B cell (primary cell): Measurements from ENCODE around the gene ZNF839. TPM values are rescaled to one million over a fixed set of nuclear protein-coding genes. Genes with fewer than 3 reads are reported as not detected.

Source experiments
- ATAC-seq: fragments of 200-7000 bp; cut with Tn5 transposase; one replicate; pipeline ENCODE4 v1.10.0; 2021; ENCODE audit warnings: low read depth, mild to moderate bottlenecking, moderate number of reproducible peaks, moderate library complexity
- CTCF ChIA-PET: fragments of 350-600 bp; sonication (Branson Sonifier 250); formaldehyde crosslinking; loops from one replicate; lab custom pipeline; 2021; ENCODE audit warnings: antibody characterized with exemption, inconsistent platforms; lab: Charles Lee
- POLR2A ChIA-PET: fragments of 350-600 bp; sonication (Branson Sonifier 250); formaldehyde crosslinking; loops from one replicate; lab custom pipeline; 2021; ENCODE audit warnings: antibody characterized with exemption; lab: Charles Lee
- DNase-seq: peaks from one replicate; pipeline ENCODE4 v3.0.0; 2013
- H2AFZ ChIP-seq: 2 replicates; pipeline ENCODE4 v1.6.1; 2012; ENCODE audit warnings: mild to moderate bottlenecking, low read depth, low read length; ENCODE audit not compliant: insufficient read depth, poor library complexity, severe bottlenecking
- H3K27ac ChIP-seq, 2 donors: 1 replicate in 1 of 2; 2 replicates in 1 of 2; pipeline ENCODE4 v1.5.1; 2012 to 2013; ENCODE audit warnings: low read length in 2 of 2, mild to moderate bottlenecking in 2 of 2, moderate library complexity in 1 of 2
- H3K27me3 ChIP-seq, 4 experiments: fragments of 200-600 bp in 1 of 4; sonication (generic) in 1 of 4; replicated peaks in 1 of 4; 1 replicate in 2 of 4; 2 replicates in 2 of 4; pipeline versions ENCODE4 v1.6.1 to v1.7.0; 2013 to 2016; ENCODE audit warnings: low read length in 3 of 4, mild to moderate bottlenecking in 2 of 4, mixed read lengths in 1 of 4, moderate library complexity in 1 of 4; ENCODE audit not compliant: insufficient read depth in 4 of 4, control insufficient read depth in 3 of 4; ENCODE audit errors: control extremely low read depth in 1 of 4
- H3K36me3 ChIP-seq, 2 experiments: replicated peaks in 1 of 2; 1 replicate in 1 of 2; 2 replicates in 1 of 2; pipeline versions ENCODE4 v1.6.1 to v1.7.1; 2013; ENCODE audit warnings: low read length in 1 of 2; ENCODE audit not compliant: insufficient read depth in 2 of 2, control insufficient read depth in 1 of 2; ENCODE audit errors: control extremely low read depth in 1 of 2, extremely low read depth in 1 of 2
- H3K4me1 ChIP-seq, 2 donors: fragments of 200-600 bp in 1 of 2; sonication (generic) in 1 of 2; 1 replicate in 1 of 2; 2 replicates in 1 of 2; pipeline versions ENCODE4 v1.5.1 to v1.6.1; 2013 to 2017; ENCODE audit warnings: low read length in 2 of 2; ENCODE audit not compliant: control insufficient read depth in 2 of 2, insufficient read depth in 2 of 2
- H3K4me2 ChIP-seq: replicated peaks from 2 replicates; pipeline ENCODE3; 2012; ENCODE audit warnings: mild to moderate bottlenecking, low read depth, low read length; ENCODE audit not compliant: poor library complexity, severe bottlenecking
- H3K4me3 ChIP-seq, 5 experiments: fragments of 200-600 bp in 1 of 5; sonication (generic) in 1 of 5; 1 replicate in 3 of 5; 2 replicates in 2 of 5; pipeline versions ENCODE4 v1.5.1 to v1.7.0; 2011 to 2016; ENCODE audit warnings: low read length in 4 of 5, mild to moderate bottlenecking in 4 of 5, low read depth in 2 of 5, control low read depth in 1 of 5, moderate library complexity in 1 of 5; ENCODE audit not compliant: insufficient read depth in 1 of 5; ENCODE audit errors: control extremely low read depth in 1 of 5, extremely low read depth in 1 of 5
- H3K79me2 ChIP-seq: fragments of 200-600 bp; sonication (generic); one replicate; pipeline ENCODE4 v1.6.0; 2016; ENCODE audit warnings: low read length; ENCODE audit not compliant: control insufficient read depth, insufficient read depth
- H3K9ac ChIP-seq: fragments of 200-600 bp; sonication (generic); 2 replicates; pipeline ENCODE4 v1.6.1; 2017; ENCODE audit warnings: mild to moderate bottlenecking, low read length, moderate library complexity
- H3K9me3 ChIP-seq, 3 donors: one replicate each; pipeline versions ENCODE4 v1.6.1 to v1.7.1; 2013; ENCODE audit warnings: low read length in 2 of 3; ENCODE audit not compliant: control insufficient read depth in 2 of 3, insufficient read depth in 1 of 3; ENCODE audit errors: control extremely low read depth in 1 of 3
- H4K20me1 ChIP-seq: 2 replicates; pipeline ENCODE4 v1.6.0; 2012; ENCODE audit warnings: mild to moderate bottlenecking, low read length; ENCODE audit not compliant: insufficient read depth, control insufficient read depth, poor library complexity, severe bottlenecking
- H3K27ac Mint-ChIP-seq: one replicate; pipeline ENCODE4 v1.8.0; 2021; ENCODE audit warnings: mixed read lengths
- H3K27me3 Mint-ChIP-seq: one replicate; pipeline ENCODE4 v1.8.0; 2021; ENCODE audit warnings: mixed read lengths
- H3K4me1 Mint-ChIP-seq: one replicate; pipeline ENCODE4 v1.8.0; 2021; ENCODE audit warnings: mixed read lengths
- H3K4me3 Mint-ChIP-seq: one replicate; pipeline ENCODE4 v1.8.0; 2021; ENCODE audit warnings: mixed read lengths
- H3K9me3 Mint-ChIP-seq: one replicate; pipeline ENCODE4 v1.8.0; 2022; ENCODE audit warnings: mixed read lengths; ENCODE audit not compliant: insufficient read depth
- EZH2 ChIP-seq: IDR thresholded peaks from 2 replicates; pipeline ENCODE4 v1.6.1; 2012; ENCODE audit warnings: borderline replicate concordance, low read depth, mild to moderate bottlenecking, moderate library complexity, low read length; ENCODE audit not compliant: insufficient read depth, poor library complexity, severe bottlenecking
- WGBS: methylation state at CpG from one replicate; pipeline ENCODE4 v1.1.5; 2013; ENCODE audit warnings: missing lambda C conversion rate; ENCODE audit not compliant: insufficient coverage; 5-methylcytosine and 5-hydroxymethylcytosine counted together
- intact Hi-C: fragments of 100-400 bp; cut with micrococcal nuclease; formaldehyde crosslinking; loops from one replicate; pipeline ENCODE4 v1.10.0; 2022
- polyA plus RNA-seq: library from polyadenylated mRNA; depleted of rRNA; stranded (reverse); fragments of >200 nt; gene quantifications from 2 replicates; pipeline ENCODE4 v1.2.3, GENCODE V29; 2012
- total RNA-seq, 2 donors: library from RNA; stranded (reverse); fragments of 120-200 nt in 1 of 2; gene quantifications; 1 replicate in 1 of 2; 2 replicates in 1 of 2; pipeline versions ENCODE4 v1.2.3 to v1.2.4, GENCODE V29; 2013 to 2022
- TF ChIP-seq, protein P1 (sequence below): fragments of 200-600 bp; IDR thresholded peaks from one replicate; pipeline ENCODE4 v1.8.0; 2022; ENCODE audit warnings: antibody characterized with exemption, mild to moderate bottlenecking

ZNF839 gene
- total and polyA plus RNA-seq, 2 donors (not counting 1 experiment from before 2014, with no cell fraction given), result 22.8 to 28.8 TPM

DNA sequence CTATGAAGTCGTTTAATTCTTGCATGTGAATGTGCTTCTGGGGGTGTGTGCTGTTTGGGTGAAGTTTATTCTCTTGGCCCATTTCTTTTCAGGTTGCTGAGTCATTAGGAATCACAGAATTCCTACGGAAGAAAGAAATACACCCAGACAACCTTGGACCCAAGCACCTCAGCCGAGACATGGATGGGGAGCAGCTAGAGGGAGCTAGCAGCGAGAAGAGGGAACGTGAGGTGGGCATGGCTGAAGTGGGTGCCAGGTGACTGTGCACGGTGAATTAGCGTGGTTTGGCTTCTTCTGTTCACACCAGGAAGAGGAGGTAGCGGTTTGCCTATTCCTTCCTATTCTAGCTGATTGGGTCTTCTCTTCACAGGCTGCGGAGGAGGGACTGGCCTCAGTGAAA, 19.2 kb downstream of the ZNF839 start:
- Mint-ChIP-seq H3K9me3 (no peaks in the 10 kb centered on the region), H3K4me3 (no peak overlapping the region), H3K4me1 (peaks cover 2% of the 10 kb centered on the region), H3K27ac (no peak overlapping the region), H3K27me3 (no peaks in the 10 kb centered on the region)
- Histone ChIP-seq H3K4me2 (no peak overlapping the region), H3K27ac (no peak overlapping the region), H2AFZ (no peak overlapping the region), H3K36me3 (peaks cover 14 to 45% of the 10 kb centered on the region in 2 experiments), H3K9ac (no peak overlapping the region), H3K79me2 (no peaks in the 10 kb centered on the region), H3K9me3 (no peaks in the 10 kb centered on the region), H3K4me3 (no peak overlapping the region), H3K4me1 (no peaks in the 10 kb centered on the region), H3K27me3 (no peaks in the 10 kb centered on the region), H4K20me1 (no peaks in the 10 kb centered on the region)
- 95% methylated on average over 7 of the region's 9 CpGs for WGBS
- CTCF ChIA-PET, result no interaction called here
- DNase-seq (no peak), ATAC-seq (no peak)
- POLR2A ChIA-PET, result no interaction called here
- intact Hi-C loops, result no loop called here
- TF ChIP-seq, protein P1, sequence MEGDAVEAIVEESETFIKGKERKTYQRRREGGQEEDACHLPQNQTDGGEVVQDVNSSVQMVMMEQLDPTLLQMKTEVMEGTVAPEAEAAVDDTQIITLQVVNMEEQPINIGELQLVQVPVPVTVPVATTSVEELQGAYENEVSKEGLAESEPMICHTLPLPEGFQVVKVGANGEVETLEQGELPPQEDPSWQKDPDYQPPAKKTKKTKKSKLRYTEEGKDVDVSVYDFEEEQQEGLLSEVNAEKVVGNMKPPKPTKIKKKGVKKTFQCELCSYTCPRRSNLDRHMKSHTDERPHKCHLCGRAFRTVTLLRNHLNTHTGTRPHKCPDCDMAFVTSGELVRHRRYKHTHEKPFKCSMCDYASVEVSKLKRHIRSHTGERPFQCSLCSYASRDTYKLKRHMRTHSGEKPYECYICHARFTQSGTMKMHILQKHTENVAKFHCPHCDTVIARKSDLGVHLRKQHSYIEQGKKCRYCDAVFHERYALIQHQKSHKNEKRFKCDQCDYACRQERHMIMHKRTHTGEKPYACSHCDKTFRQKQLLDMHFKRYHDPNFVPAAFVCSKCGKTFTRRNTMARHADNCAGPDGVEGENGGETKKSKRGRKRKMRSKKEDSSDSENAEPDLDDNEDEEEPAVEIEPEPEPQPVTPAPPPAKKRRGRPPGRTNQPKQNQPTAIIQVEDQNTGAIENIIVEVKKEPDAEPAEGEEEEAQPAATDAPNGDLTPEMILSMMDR, result no peak
- TF ChIP-seq EZH2, result no peak

DNA sequence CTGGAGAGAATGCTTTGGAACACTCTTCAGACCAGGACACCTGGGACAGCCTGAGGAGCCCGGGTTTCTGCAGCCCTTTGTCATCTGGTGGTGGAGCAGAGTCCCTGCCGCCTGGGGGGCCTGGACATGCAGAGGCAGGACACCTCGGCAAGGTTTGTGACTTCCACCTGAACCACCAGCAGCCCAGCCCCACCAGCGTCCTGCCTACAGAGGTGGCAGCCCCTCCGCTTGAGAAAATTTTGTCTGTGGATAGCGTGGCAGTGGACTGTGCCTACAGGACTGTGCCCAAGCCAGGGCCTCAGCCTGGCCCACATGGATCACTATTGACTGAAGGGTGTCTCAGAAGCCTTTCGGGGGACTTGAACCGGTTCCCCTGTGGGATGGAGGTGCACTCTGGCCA, 22.0 kb downstream of the ZNF839 start:
- intact Hi-C loops, result no loop called here
- Histone ChIP-seq H3K4me3 (no peak overlapping the region), H3K36me3 (peaks cover 14 to 54% of the 10 kb centered on the region in 2 experiments), H2AFZ (no peak overlapping the region), H3K9me3 (no peaks in the 10 kb centered on the region), H3K27ac (no peak overlapping the region), H3K27me3 (no peaks in the 10 kb centered on the region), H3K4me1 (no peaks in the 10 kb centered on the region), H3K4me2 (no peak overlapping the region), H4K20me1 (no peaks in the 10 kb centered on the region), H3K79me2 (no peaks in the 10 kb centered on the region), H3K9ac (no peak overlapping the region)
- Mint-ChIP-seq H3K4me3 (no peak overlapping the region), H3K27me3 (no peaks in the 10 kb centered on the region), H3K9me3 (no peaks in the 10 kb centered on the region), H3K4me1 (no peaks in the 10 kb centered on the region), H3K27ac (no peak overlapping the region)
- no peak for TF ChIP-seq EZH2
- TF ChIP-seq, protein P1, result no peak
- POLR2A ChIA-PET, result interaction anchor here (0.7 kb wide), 1 partner anchor 254 kb away, joined by 9 read pairs; no protein-coding TSS in a partner anchor
- CTCF ChIA-PET, result no interaction called here
- DNase-seq (no peak), ATAC-seq (no peak)
- 97% methylated on average over 8 of the region's 8 CpGs for WGBS
